K562 (cell line): ENCODE measurements around the gene SLC35A1. TPM values are rescaled to one million over a fixed set of nuclear protein-coding genes. Genes with fewer than 3 reads are reported as not detected.

Source experiments
- DACH1 ChIP-seq: fragments of 450-650 bp; IDR thresholded peaks from 2 replicates; pipeline ENCODE4 v1.6.1; 2018; ENCODE audit not compliant: partially characterized antibody
- DDX20 ChIP-seq: fragments of 450-650 bp; IDR thresholded peaks from 2 replicates; pipeline ENCODE4 v1.6.1; 2016; ENCODE audit warnings: missing genetic modification characterization, low read depth, mild to moderate bottlenecking, missing compliant biosample characterization, moderate library complexity
- ESRRB ChIP-seq: fragments of 250-450 bp; sonication (Bioruptor Pico); IDR thresholded peaks from 2 replicates; pipeline ENCODE4 v1.5.0; 2020; ENCODE audit warnings: mild to moderate bottlenecking, moderate library complexity, borderline replicate concordance
- FOXM1 ChIP-seq, 2 experiments: fragments of 450-650 bp in 1 of 2; sonication (generic) in 1 of 2; formaldehyde crosslinking in 1 of 2; IDR thresholded peaks; 2 replicates each; pipeline versions ENCODE4 v1.6.1 to v1.9.0; 2017 to 2022; ENCODE audit warnings: low read depth in 2 of 2, mild to moderate bottlenecking in 2 of 2, missing genetic modification reagents in 1 of 2, moderate library complexity in 1 of 2
- GTF2E2 ChIP-seq: fragments of 200-800 bp; sonication (Bioruptor generic); IDR thresholded peaks from 2 replicates; pipeline ENCODE4 v1.6.1; 2016; ENCODE audit warnings: missing genetic modification characterization, missing compliant biosample characterization
- IFI16 ChIP-seq: fragments of 250-450 bp; sonication (Bioruptor Pico); IDR thresholded peaks from 2 replicates; pipeline ENCODE4 v2.1.2; 2022; ENCODE audit warnings: mild to moderate bottlenecking, inconsistent platforms
- RHOXF2B ChIP-seq: fragments of 250-450 bp; sonication (Bioruptor Pico); conservative IDR thresholded peaks from 2 replicates; pipeline ENCODE4 v1.5.1; 2021
- SUPT5H ChIP-seq: fragments of 450-650 bp; IDR thresholded peaks from 2 replicates; pipeline ENCODE4 v1.6.1; 2016
- YY1 ChIP-seq, 3 experiments: IDR thresholded peaks; 2 replicates each; pipeline ENCODE4 v1.6.1; 2011; ENCODE audit warnings: low read length in 2 of 3, mild to moderate bottlenecking in 2 of 3, moderate library complexity in 2 of 3, borderline replicate concordance in 1 of 3, control low read depth in 1 of 3, low read depth in 1 of 3; ENCODE audit not compliant: insufficient read depth in 3 of 3, insufficient replicate concordance in 2 of 3, control insufficient read depth in 1 of 3, insufficient read length in 1 of 3; ENCODE audit errors: extremely low read depth in 1 of 3
- ZNF143 ChIP-seq: sonication (generic); formaldehyde crosslinking; IDR thresholded peaks from 2 replicates; pipeline ENCODE4 v1.9.0; 2022; ENCODE audit warnings: mild to moderate bottlenecking, missing genetic modification reagents
- ZNF324 ChIP-seq: fragments of 250-450 bp; sonication (Bioruptor Pico); IDR thresholded peaks from 2 replicates; pipeline ENCODE4 v1.4.0; 2020; ENCODE audit warnings: mild to moderate bottlenecking
- ZNF644 ChIP-seq: fragments of 200-800 bp; sonication (Bioruptor generic); IDR thresholded peaks from 2 replicates; pipeline ENCODE4 v1.6.1; 2016; ENCODE audit warnings: low read depth, missing genetic modification characterization, missing compliant biosample characterization
- ZNF707 ChIP-seq: fragments of 250-450 bp; sonication (Bioruptor Pico); conservative IDR thresholded peaks from 2 replicates; pipeline ENCODE4 v1.8.0; 2022; ENCODE audit warnings: inconsistent platforms, mild to moderate bottlenecking, moderate library complexity
- polyA plus RNA-seq, 8 experiments: library from polyadenylated mRNA; depleted of rRNA in 4 of 8; stranded (reverse) in 5 of 8; unstranded in 3 of 8; fragments of >200 nt; fragmentation: Nextera tagmentation in 2 of 8; fragmentation: Illumina TruSeq in 1 of 8; extraction: Ambion mirVana in 2 of 8; extraction: Trizol in 1 of 8; gene quantifications; 2 replicates each; pipeline versions ENCODE4 v1.2.1 to v1.2.3, GENCODE V29; 2011 to 2014; ENCODE audit warnings: inconsistent platforms in 1 of 8, missing spikeins in 1 of 8
- total RNA-seq, 7 experiments: library from RNA; depleted of rRNA in 6 of 7; stranded (reverse); fragments of >200 nt in 6 of 7; fragmentation: Illumina TruSeq in 2 of 7; extraction: Trizol in 2 of 7; gene quantifications; 2 replicates each; pipeline versions ENCODE4 v1.2.1 to v1.2.3, GENCODE V29; 2011 to 2021; ENCODE audit warnings: low replicate concordance in 1 of 7
- TF ChIP-seq, protein P1 (sequence below), 2 experiments: fragments of 450-650 bp in 1 of 2; sonication (generic) in 1 of 2; formaldehyde crosslinking in 1 of 2; IDR thresholded peaks; 2 replicates each; pipeline versions ENCODE4 v1.7.1 to v1.9.0; 2016 to 2022; ENCODE audit warnings: inconsistent platforms in 1 of 2, mild to moderate bottlenecking in 1 of 2, missing genetic modification reagents in 1 of 2
- TF ChIP-seq, protein P2 (sequence below): sonication (generic); formaldehyde crosslinking; IDR thresholded peaks from 2 replicates; pipeline ENCODE4 v1.8.1; 2023; ENCODE audit warnings: mild to moderate bottlenecking, missing genetic modification reagents

SLC35A1 gene
- total and polyA plus RNA-seq, 9 of the 15 experiments (the other 6 are each of a cell fraction or from before 2014, with no cell fraction given): 7.5 to 37.1 (median 14.9) TPM

- TF ChIP-seq, protein P1, sequence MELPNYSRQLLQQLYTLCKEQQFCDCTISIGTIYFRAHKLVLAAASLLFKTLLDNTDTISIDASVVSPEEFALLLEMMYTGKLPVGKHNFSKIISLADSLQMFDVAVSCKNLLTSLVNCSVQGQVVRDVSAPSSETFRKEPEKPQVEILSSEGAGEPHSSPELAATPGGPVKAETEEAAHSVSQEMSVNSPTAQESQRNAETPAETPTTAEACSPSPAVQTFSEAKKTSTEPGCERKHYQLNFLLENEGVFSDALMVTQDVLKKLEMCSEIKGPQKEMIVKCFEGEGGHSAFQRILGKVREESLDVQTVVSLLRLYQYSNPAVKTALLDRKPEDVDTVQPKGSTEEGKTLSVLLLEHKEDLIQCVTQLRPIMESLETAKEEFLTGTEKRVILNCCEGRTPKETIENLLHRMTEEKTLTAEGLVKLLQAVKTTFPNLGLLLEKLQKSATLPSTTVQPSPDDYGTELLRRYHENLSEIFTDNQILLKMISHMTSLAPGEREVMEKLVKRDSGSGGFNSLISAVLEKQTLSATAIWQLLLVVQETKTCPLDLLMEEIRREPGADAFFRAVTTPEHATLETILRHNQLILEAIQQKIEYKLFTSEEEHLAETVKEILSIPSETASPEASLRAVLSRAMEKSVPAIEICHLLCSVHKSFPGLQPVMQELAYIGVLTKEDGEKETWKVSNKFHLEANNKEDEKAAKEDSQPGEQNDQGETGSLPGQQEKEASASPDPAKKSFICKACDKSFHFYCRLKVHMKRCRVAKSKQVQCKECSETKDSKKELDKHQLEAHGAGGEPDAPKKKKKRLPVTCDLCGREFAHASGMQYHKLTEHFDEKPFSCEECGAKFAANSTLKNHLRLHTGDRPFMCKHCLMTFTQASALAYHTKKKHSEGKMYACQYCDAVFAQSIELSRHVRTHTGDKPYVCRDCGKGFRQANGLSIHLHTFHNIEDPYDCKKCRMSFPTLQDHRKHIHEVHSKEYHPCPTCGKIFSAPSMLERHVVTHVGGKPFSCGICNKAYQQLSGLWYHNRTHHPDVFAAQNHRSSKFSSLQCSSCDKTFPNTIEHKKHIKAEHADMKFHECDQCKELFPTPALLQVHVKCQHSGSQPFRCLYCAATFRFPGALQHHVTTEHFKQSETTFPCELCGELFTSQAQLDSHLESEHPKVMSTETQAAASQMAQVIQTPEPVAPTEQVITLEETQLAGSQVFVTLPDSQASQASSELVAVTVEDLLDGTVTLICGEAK (IDR thresholded peaks at IDR 0.05): peak; percentile 86
- TF ChIP-seq, protein P1 (CRISPR knock-in tag; IDR thresholded peaks at IDR 0.05): no peak
- TF ChIP-seq ZNF707 (CRISPR knock-in tag) (no peak), GTF2E2 (tag) (peak; percentile 67; the same call in 1 of the 2 replicates), IFI16 (CRISPR knock-in tag) (no peak), YY1 (IDR thresholded peaks at IDR 0.05; ENCODE audit: borderline replicate concordance in 1 of 3, control insufficient read depth in 1 of 3, extremely low read depth in 1 of 3, insufficient read depth in 3 of 3, insufficient read length in 1 of 3, insufficient replicate concordance in 2 of 3, low read depth in 1 of 3, low read length in 2 of 3) (peak in 2 of 3 experiments; percentile 81 to 85), ZNF644 (no peak), RHOXF2B (CRISPR knock-in tag) (no peak), DACH1 (no peak), ZNF324 (CRISPR knock-in tag) (no peak), SUPT5H (peak; percentile 83), ESRRB (CRISPR knock-in tag) (no peak), DDX20 (tag) (no peak), ZNF143 (CRISPR knock-in tag) (peak; percentile 91), FOXM1 (IDR thresholded peaks at IDR 0.05; ENCODE audit: low read depth) (no peak), FOXM1 (CRISPR knock-in tag; IDR thresholded peaks at IDR 0.05; ENCODE audit: low read depth) (no peak)
- TF ChIP-seq, protein P2, sequence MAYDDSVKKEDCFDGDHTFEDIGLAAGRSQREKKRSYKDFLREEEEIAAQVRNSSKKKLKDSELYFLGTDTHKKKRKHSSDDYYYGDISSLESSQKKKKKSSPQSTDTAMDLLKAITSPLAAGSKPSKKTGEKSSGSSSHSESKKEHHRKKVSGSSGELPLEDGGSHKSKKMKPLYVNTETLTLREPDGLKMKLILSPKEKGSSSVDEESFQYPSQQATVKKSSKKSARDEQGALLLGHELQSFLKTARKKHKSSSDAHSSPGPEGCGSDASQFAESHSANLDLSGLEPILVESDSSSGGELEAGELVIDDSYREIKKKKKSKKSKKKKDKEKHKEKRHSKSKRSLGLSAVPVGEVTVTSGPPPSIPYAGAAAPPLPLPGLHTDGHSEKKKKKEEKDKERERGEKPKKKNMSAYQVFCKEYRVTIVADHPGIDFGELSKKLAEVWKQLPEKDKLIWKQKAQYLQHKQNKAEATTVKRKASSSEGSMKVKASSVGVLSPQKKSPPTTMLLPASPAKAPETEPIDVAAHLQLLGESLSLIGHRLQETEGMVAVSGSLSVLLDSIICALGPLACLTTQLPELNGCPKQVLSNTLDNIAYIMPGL (CRISPR knock-in tag): peak; percentile 64; the same call in 1 of the 2 replicates
These were observed at the start of gene SLC35A1 (continued) for GRCh38 chr6:87472525-87473418.
